HepG2 (cell line): Measurements from ENCODE around the gene GAD1. TPM values are rescaled to one million over a fixed set of nuclear protein-coding genes. Genes with fewer than 3 reads are reported as not detected.

Experiments used
- ARHGAP35 ChIP-seq: sonication (generic); formaldehyde crosslinking; IDR thresholded peaks from 2 replicates; pipeline ENCODE4 v1.9.0; 2022; ENCODE audit warnings: mild to moderate bottlenecking, inconsistent platforms, moderate library complexity, missing genetic modification reagents, borderline replicate concordance
- ATM ChIP-seq: fragments of 450-650 bp; IDR thresholded peaks from 2 replicates; pipeline ENCODE4 v1.7.1; 2017; ENCODE audit warnings: mild to moderate bottlenecking, borderline replicate concordance
- BCL6 ChIP-seq: IDR thresholded peaks from 2 replicates; pipeline ENCODE4 v1.6.1; 2016; ENCODE audit warnings: missing genetic modification reagents, missing compliant biosample characterization
- FOXJ3 ChIP-seq: sonication (generic); formaldehyde crosslinking; IDR thresholded peaks from 2 replicates; pipeline ENCODE4 v1.4.0; 2020; ENCODE audit warnings: missing genetic modification reagents, mild to moderate bottlenecking, borderline replicate concordance
- GABPB1 ChIP-seq: IDR thresholded peaks from 2 replicates; pipeline ENCODE4 v1.6.1; 2016; ENCODE audit warnings: mild to moderate bottlenecking, missing genetic modification reagents, moderate library complexity, missing compliant biosample characterization
- PTBP1 ChIP-seq: fragments of 200-400 bp; formaldehyde crosslinking; IDR thresholded peaks from 2 replicates; pipeline ENCODE4 v1.6.1; 2018; ENCODE audit warnings: low read length, low read depth; ENCODE audit not compliant: poor library complexity, severe bottlenecking
- RARA ChIP-seq: IDR thresholded peaks from 2 replicates; pipeline ENCODE4 v1.6.1; 2016; ENCODE audit warnings: missing genetic modification reagents, missing compliant biosample characterization
- SCMH1 ChIP-seq: sonication (generic); formaldehyde crosslinking; IDR thresholded peaks from 2 replicates; pipeline ENCODE4 v1.9.0; 2021; ENCODE audit warnings: missing genetic modification reagents, mild to moderate bottlenecking, borderline replicate concordance
- TBX3 ChIP-seq: fragments of 450-650 bp; IDR thresholded peaks from 2 replicates; pipeline ENCODE4 v1.6.1; 2017; ENCODE audit warnings: antibody characterized with exemption, mild to moderate bottlenecking, inconsistent platforms, borderline replicate concordance
- ZNF260 ChIP-seq: sonication (generic); formaldehyde crosslinking; IDR thresholded peaks from 2 replicates; pipeline ENCODE4 v1.4.0; 2020; ENCODE audit warnings: missing genetic modification reagents, low read depth, mild to moderate bottlenecking, borderline replicate concordance
- ZNF564 ChIP-seq: sonication (generic); formaldehyde crosslinking; IDR thresholded peaks from 2 replicates; pipeline ENCODE4 v1.8.1; 2023; ENCODE audit warnings: mild to moderate bottlenecking, missing genetic modification reagents
- polyA plus RNA-seq, 8 experiments: library from polyadenylated mRNA; depleted of rRNA in 3 of 8; stranded (reverse) in 7 of 8; unstranded in 1 of 8; fragments of >200 nt; fragmentation: Illumina TruSeq in 4 of 8; extraction: Trizol in 4 of 8; gene quantifications; 2 replicates each; pipeline versions ENCODE4 v1.2.1 to v1.2.3, GENCODE V29; 2011 to 2016; ENCODE audit warnings: low read depth in 4 of 8, missing spikeins in 1 of 8, mixed read lengths in 1 of 8; ENCODE audit not compliant: insufficient read depth in 1 of 8
- total RNA-seq, 5 experiments: library from RNA; depleted of rRNA; stranded (reverse); fragments of >200 nt; fragmentation: Illumina TruSeq; extraction: Trizol; gene quantifications; 2 replicates each; pipeline ENCODE4 v1.2.3, GENCODE V29; 2016; ENCODE audit warnings: low read depth in 1 of 5
- TF ChIP-seq, protein P1 (sequence below): sonication (generic); formaldehyde crosslinking; IDR thresholded peaks from 2 replicates; pipeline ENCODE4 v1.5.0; 2020; ENCODE audit warnings: mild to moderate bottlenecking, missing genetic modification reagents, borderline replicate concordance
- TF ChIP-seq, protein P2 (sequence below): IDR thresholded peaks from 2 replicates; pipeline ENCODE4 v1.6.1; 2016; ENCODE audit warnings: low read depth, borderline replicate concordance
- TF ChIP-seq, protein P3 (sequence below): sonication (generic); formaldehyde crosslinking; IDR thresholded peaks from 2 replicates; pipeline ENCODE4 v1.4.0; 2020; ENCODE audit warnings: missing genetic modification reagents
- TF ChIP-seq, protein P4 (sequence below): sonication (generic); formaldehyde crosslinking; IDR thresholded peaks from 2 replicates; pipeline ENCODE4 v1.4.0; 2020; ENCODE audit warnings: missing genetic modification reagents, borderline replicate concordance

GAD1 gene
- total and polyA plus RNA-seq, 2 of the 13 experiments (the other 11 are each of a cell fraction or from before 2014, with no cell fraction given), result 0.09 to 0.13 TPM

DNA sequence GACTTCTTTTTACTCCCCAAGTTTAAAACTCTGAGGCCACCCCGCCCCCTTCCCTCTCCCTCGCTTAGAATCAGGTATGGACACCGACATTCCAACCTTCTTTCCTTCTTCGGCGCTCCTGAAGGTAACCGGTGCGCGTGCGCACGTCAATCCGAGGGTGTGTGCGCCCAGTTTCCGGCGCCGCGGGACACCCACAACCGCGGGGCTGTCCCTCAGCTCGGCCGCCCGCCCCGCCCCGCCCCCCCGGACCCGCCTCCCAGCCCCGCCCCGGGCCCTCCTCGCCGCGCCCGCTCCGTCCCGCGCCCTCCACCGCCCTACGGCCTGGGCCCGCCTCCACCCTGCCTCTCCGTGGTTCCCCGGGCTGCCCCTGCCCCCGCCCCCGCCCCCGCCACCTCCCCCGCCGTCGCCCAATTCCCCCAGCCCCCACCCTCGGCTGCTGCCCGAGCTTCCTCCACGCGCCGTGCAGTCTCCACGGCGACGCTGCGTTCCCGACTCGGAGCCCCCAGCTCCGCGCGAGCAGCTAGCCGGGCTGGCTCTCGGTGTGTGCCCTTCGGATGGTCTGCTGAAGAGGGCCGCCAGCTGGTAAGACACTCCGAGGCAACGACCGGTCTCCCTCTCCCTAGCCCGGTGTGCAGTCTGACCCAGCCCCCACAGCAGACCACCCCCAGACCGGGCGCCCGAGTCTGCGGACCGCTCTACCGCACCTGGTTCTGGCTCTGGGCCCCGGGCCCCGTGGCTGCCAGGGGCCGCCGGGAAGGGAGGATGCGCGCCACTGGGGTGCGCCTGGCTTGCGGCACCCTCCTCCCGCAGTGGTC lies 45.9 kb upstream of the GAD1 start (continued):
- TF ChIP-seq BCL6 (no peak), PTBP1 (peak; percentile 39), ZNF260 (CRISPR knock-in tag) (no peak), ARHGAP35 (CRISPR knock-in tag) (no peak; the same call in 1 of the 2 replicates), ATM (no peak), SCMH1 (no peak), ZNF564 (CRISPR knock-in tag) (no peak), FOXJ3 (peak; percentile 37; the same call in 1 of the 2 replicates), TBX3 (peak; percentile 18; the same call in 1 of the 2 replicates), GABPB1 (CRISPR knock-in tag) (peak; percentile 73), RARA (CRISPR knock-in tag) (no peak)
- TF ChIP-seq, protein P1, sequence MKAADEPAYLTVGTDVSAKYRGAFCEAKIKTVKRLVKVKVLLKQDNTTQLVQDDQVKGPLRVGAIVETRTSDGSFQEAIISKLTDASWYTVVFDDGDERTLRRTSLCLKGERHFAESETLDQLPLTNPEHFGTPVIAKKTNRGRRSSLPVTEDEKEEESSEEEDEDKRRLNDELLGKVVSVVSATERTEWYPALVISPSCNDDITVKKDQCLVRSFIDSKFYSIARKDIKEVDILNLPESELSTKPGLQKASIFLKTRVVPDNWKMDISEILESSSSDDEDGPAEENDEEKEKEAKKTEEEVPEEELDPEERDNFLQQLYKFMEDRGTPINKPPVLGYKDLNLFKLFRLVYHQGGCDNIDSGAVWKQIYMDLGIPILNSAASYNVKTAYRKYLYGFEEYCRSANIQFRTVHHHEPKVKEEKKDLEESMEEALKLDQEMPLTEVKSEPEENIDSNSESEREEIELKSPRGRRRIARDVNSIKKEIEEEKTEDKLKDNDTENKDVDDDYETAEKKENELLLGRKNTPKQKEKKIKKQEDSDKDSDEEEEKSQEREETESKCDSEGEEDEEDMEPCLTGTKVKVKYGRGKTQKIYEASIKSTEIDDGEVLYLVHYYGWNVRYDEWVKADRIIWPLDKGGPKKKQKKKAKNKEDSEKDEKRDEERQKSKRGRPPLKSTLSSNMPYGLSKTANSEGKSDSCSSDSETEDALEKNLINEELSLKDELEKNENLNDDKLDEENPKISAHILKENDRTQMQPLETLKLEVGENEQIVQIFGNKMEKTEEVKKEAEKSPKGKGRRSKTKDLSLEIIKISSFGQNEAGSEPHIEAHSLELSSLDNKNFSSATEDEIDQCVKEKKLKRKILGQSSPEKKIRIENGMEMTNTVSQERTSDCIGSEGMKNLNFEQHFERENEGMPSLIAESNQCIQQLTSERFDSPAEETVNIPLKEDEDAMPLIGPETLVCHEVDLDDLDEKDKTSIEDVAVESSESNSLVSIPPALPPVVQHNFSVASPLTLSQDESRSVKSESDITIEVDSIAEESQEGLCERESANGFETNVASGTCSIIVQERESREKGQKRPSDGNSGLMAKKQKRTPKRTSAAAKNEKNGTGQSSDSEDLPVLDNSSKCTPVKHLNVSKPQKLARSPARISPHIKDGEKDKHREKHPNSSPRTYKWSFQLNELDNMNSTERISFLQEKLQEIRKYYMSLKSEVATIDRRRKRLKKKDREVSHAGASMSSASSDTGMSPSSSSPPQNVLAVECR (CRISPR knock-in tag), result peak; percentile 74; the same call in 1 of the 2 replicates
- TF ChIP-seq, protein P2, sequence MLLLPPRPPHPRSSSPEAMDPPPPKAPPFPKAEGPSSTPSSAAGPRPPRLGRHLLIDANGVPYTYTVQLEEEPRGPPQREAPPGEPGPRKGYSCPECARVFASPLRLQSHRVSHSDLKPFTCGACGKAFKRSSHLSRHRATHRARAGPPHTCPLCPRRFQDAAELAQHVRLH (CRISPR knock-in tag), result 0 out of 2 replicates have a peak, but pooled peaks have one; percentile 18
- TF ChIP-seq, protein P3, sequence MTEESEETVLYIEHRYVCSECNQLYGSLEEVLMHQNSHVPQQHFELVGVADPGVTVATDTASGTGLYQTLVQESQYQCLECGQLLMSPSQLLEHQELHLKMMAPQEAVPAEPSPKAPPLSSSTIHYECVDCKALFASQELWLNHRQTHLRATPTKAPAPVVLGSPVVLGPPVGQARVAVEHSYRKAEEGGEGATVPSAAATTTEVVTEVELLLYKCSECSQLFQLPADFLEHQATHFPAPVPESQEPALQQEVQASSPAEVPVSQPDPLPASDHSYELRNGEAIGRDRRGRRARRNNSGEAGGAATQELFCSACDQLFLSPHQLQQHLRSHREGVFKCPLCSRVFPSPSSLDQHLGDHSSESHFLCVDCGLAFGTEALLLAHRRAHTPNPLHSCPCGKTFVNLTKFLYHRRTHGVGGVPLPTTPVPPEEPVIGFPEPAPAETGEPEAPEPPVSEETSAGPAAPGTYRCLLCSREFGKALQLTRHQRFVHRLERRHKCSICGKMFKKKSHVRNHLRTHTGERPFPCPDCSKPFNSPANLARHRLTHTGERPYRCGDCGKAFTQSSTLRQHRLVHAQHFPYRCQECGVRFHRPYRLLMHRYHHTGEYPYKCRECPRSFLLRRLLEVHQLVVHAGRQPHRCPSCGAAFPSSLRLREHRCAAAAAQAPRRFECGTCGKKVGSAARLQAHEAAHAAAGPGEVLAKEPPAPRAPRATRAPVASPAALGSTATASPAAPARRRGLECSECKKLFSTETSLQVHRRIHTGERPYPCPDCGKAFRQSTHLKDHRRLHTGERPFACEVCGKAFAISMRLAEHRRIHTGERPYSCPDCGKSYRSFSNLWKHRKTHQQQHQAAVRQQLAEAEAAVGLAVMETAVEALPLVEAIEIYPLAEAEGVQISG (CRISPR knock-in tag), result peak; percentile 50; the same call in 1 of the 2 replicates
- TF ChIP-seq, protein P4, sequence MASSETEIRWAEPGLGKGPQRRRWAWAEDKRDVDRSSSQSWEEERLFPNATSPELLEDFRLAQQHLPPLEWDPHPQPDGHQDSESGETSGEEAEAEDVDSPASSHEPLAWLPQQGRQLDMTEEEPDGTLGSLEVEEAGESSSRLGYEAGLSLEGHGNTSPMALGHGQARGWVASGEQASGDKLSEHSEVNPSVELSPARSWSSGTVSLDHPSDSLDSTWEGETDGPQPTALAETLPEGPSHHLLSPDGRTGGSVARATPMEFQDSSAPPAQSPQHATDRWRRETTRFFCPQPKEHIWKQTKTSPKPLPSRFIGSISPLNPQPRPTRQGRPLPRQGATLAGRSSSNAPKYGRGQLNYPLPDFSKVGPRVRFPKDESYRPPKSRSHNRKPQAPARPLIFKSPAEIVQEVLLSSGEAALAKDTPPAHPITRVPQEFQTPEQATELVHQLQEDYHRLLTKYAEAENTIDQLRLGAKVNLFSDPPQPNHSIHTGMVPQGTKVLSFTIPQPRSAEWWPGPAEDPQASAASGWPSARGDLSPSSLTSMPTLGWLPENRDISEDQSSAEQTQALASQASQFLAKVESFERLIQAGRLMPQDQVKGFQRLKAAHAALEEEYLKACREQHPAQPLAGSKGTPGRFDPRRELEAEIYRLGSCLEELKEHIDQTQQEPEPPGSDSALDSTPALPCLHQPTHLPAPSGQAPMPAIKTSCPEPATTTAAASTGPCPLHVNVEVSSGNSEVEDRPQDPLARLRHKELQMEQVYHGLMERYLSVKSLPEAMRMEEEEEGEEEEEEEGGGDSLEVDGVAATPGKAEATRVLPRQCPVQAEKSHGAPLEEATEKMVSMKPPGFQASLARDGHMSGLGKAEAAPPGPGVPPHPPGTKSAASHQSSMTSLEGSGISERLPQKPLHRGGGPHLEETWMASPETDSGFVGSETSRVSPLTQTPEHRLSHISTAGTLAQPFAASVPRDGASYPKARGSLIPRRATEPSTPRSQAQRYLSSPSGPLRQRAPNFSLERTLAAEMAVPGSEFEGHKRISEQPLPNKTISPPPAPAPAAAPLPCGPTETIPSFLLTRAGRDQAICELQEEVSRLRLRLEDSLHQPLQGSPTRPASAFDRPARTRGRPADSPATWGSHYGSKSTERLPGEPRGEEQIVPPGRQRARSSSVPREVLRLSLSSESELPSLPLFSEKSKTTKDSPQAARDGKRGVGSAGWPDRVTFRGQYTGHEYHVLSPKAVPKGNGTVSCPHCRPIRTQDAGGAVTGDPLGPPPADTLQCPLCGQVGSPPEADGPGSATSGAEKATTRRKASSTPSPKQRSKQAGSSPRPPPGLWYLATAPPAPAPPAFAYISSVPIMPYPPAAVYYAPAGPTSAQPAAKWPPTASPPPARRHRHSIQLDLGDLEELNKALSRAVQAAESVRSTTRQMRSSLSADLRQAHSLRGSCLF (CRISPR knock-in tag), result no peak
